HepG2 (cell line): Measurements from ENCODE around the gene CGB5. TPM values are rescaled to one million over a fixed set of nuclear protein-coding genes. Genes with fewer than 3 reads are reported as not detected.

Experiments
- ATAC-seq: fragments of 200-7000 bp; cut with Tn5 transposase; 3 replicates; pipeline ENCODE4 v1.9.1; 2020; ENCODE audit warnings: mild to moderate bottlenecking, moderate library complexity
- BruUV-seq: library from RNA; stranded (reverse); fragments of 400-500 nt; replicated peaks from 2 replicates; lab custom pipeline; 2021; lab: Mats Ljungman, UMichigan
- CTCF ChIA-PET: fragments of 300-600 bp; formaldehyde crosslinking; extraction: SDS; loops from one replicate; lab custom pipeline; 2021; ENCODE audit warnings: low total read pairs, inconsistent platforms, low intra/inter-chr PET ratio; lab: Yijun Ruan, JAX
- POLR2A ChIA-PET: fragments of 350-600 bp; sonication (Branson Sonifier 250); formaldehyde crosslinking; loops from one replicate; lab custom pipeline; 2020; ENCODE audit warnings: antibody characterized with exemption, inconsistent platforms; lab: Yijun Ruan, JAX
- DNase-seq: peaks from one replicate; pipeline ENCODE4 v3.0.0-alpha.2; 2015; ENCODE audit warnings: low spot score
- FAIRE-seq: peaks from 3 replicates; lab custom pipeline; 2011; peaks lifted over from hg19 to GRCh38; lab: Jason Lieb, UNC
- H2AFZ ChIP-seq: one replicate; pipeline ENCODE4 v1.6.1; 2011; ENCODE audit warnings: low read length, inconsistent platforms
- H3K27ac ChIP-seq: fragments of 300-600 bp; 3 replicates; pipeline ENCODE4 v1.8.0; 2011; ENCODE audit warnings: mixed run types, mild to moderate bottlenecking, mixed read lengths, low read length, inconsistent platforms; ENCODE audit not compliant: insufficient read depth; ENCODE audit errors: extremely low read length
- H3K27me3 ChIP-seq, 2 experiments: fragments of 200-600 bp in 1 of 2; 2 replicates in 1 of 2; 3 replicates in 1 of 2; pipeline versions ENCODE4 v1.6.0 to v1.8.0; 2011; ENCODE audit warnings: low read length in 2 of 2, mild to moderate bottlenecking in 2 of 2, moderate library complexity in 2 of 2, inconsistent platforms in 1 of 2; ENCODE audit not compliant: insufficient read depth in 2 of 2, control insufficient read depth in 1 of 2
- H3K36me3 ChIP-seq, 2 experiments: fragments of 200-600 bp in 1 of 2; replicated peaks in 1 of 2; 2 replicates in 1 of 2; 3 replicates in 1 of 2; pipeline versions ENCODE4 v1.5.1 to v1.8.0; 2011; ENCODE audit warnings: low read length in 2 of 2, inconsistent platforms in 1 of 2; ENCODE audit not compliant: insufficient read depth in 2 of 2, control insufficient read depth in 1 of 2
- H3K4me1 ChIP-seq: 2 replicates; pipeline ENCODE4 v1.5.1; 2012; ENCODE audit warnings: low read length, inconsistent platforms; ENCODE audit not compliant: insufficient read depth
- H3K4me2 ChIP-seq: 2 replicates; pipeline ENCODE4 v1.6.0; 2011; ENCODE audit warnings: low read depth, low read length, inconsistent platforms
- H3K4me3 ChIP-seq, 3 experiments: fragments of 200-600 bp in 1 of 3; sonication (generic), shearing (Covaris generic) in 1 of 3; replicated peaks in 1 of 3; 2 replicates each; pipeline ENCODE4 v1.5.1; 2011 to 2016; ENCODE audit warnings: low read length in 3 of 3, inconsistent platforms in 2 of 3, low read depth in 2 of 3, mild to moderate bottlenecking in 2 of 3, control low read depth in 1 of 3, mixed read lengths in 1 of 3; ENCODE audit not compliant: insufficient read depth in 1 of 3
- H3K79me2 ChIP-seq: one replicate; pipeline ENCODE4 v1.6.1; 2011; ENCODE audit warnings: low read length, inconsistent platforms; ENCODE audit not compliant: insufficient read depth
- H3K9ac ChIP-seq: 2 replicates; pipeline ENCODE4 v1.6.0; 2011; ENCODE audit warnings: mild to moderate bottlenecking, low read depth, low read length, inconsistent platforms; ENCODE audit not compliant: insufficient read depth
- H3K9me3 ChIP-seq: 2 replicates; pipeline ENCODE4 v1.5.1; 2012; ENCODE audit warnings: mild to moderate bottlenecking, low read length
- H4K20me1 ChIP-seq: 2 replicates; pipeline ENCODE4 v1.6.0; 2011; ENCODE audit warnings: inconsistent platforms, mild to moderate bottlenecking, low read length, moderate library complexity; ENCODE audit not compliant: insufficient read depth
- CCDC6 ChIP-seq: sonication (generic); formaldehyde crosslinking; IDR thresholded peaks from 2 replicates; pipeline ENCODE4 v1.8.1; 2022; ENCODE audit warnings: mild to moderate bottlenecking, missing genetic modification reagents, moderate library complexity
- GATAD1 ChIP-seq: IDR thresholded peaks from 2 replicates; pipeline ENCODE4 v1.6.1; 2016; ENCODE audit warnings: missing genetic modification reagents, missing compliant biosample characterization
- HNF4G ChIP-seq, 2 experiments: sonication (generic) in 1 of 2; formaldehyde crosslinking in 1 of 2; IDR thresholded peaks; 2 replicates each; pipeline versions ENCODE4 v1.4.0 to v1.6.1; 2011 to 2020; ENCODE audit warnings: borderline replicate concordance in 2 of 2, low read depth in 2 of 2, mild to moderate bottlenecking in 2 of 2, low read length in 1 of 2, missing genetic modification reagents in 1 of 2, moderate library complexity in 1 of 2
- MED1 ChIP-seq: sonication (generic); formaldehyde crosslinking; IDR thresholded peaks from 2 replicates; pipeline ENCODE4 v1.4.0; 2020; ENCODE audit warnings: missing genetic modification reagents
- MTERF4 ChIP-seq: sonication (generic); formaldehyde crosslinking; IDR thresholded peaks from 2 replicates; pipeline ENCODE4 v1.8.0; 2023; ENCODE audit warnings: mild to moderate bottlenecking, missing genetic modification reagents
- PAX8 ChIP-seq: sonication (generic); formaldehyde crosslinking; IDR thresholded peaks from 2 replicates; pipeline ENCODE4 v1.8.0; 2022; ENCODE audit warnings: mild to moderate bottlenecking, missing genetic modification reagents, borderline replicate concordance
- SAFB2 ChIP-seq: sonication (generic); formaldehyde crosslinking; IDR thresholded peaks from 2 replicates; pipeline ENCODE4 v1.5.1; 2020; ENCODE audit warnings: missing genetic modification reagents, low read depth, mild to moderate bottlenecking, borderline replicate concordance
- TCF12 ChIP-seq, 2 experiments: fragments of 450-650 bp in 1 of 2; sonication (generic) in 1 of 2; formaldehyde crosslinking in 1 of 2; IDR thresholded peaks; 2 replicates each; pipeline versions ENCODE4 v1.6.1 to v1.8.0; 2017 to 2022; ENCODE audit warnings: antibody characterized with exemption in 1 of 2, mild to moderate bottlenecking in 1 of 2, missing genetic modification reagents in 1 of 2, moderate library complexity in 1 of 2
- TCF7 ChIP-seq: sonication (generic); IDR thresholded peaks from 2 replicates; pipeline ENCODE4 v1.6.1; 2016; ENCODE audit warnings: antibody characterized with exemption, low read depth
- ZBTB39 ChIP-seq: sonication (generic); formaldehyde crosslinking; IDR thresholded peaks from 2 replicates; pipeline ENCODE4 v1.5.0; 2020; ENCODE audit warnings: missing genetic modification reagents
- ZNF354B ChIP-seq: sonication (generic); formaldehyde crosslinking; IDR thresholded peaks from 2 replicates; pipeline ENCODE4 v1.8.0; 2022; ENCODE audit warnings: mild to moderate bottlenecking, missing genetic modification reagents
- ZNF512B ChIP-seq: sonication (generic); formaldehyde crosslinking; IDR thresholded peaks from 2 replicates; pipeline ENCODE4 v1.5.1; 2020; ENCODE audit warnings: missing genetic modification reagents, mild to moderate bottlenecking, borderline replicate concordance
- WGBS: methylation state at CpG from one replicate; pipeline ENCODE4 v1.1.6; 2017; ENCODE audit warnings: low lambda C conversion rate; 5-methylcytosine and 5-hydroxymethylcytosine counted together
- in situ Hi-C: cut with HindIII; loops from 2 replicates; pipeline ENCODE4 v1.10.0; 2017; ENCODE audit warnings: low pct_unique_long_range_greater_than_20kb; ENCODE audit not compliant: extremely low pct_ligation_motif_present
- intact Hi-C: fragments of 100-400 bp; cut with micrococcal nuclease; formaldehyde crosslinking; loops from one replicate; pipeline ENCODE4 v1.10.0; 2022; ENCODE audit not compliant: unreplicated experiment
- polyA plus RNA-seq, 8 experiments: library from polyadenylated mRNA; depleted of rRNA in 3 of 8; stranded (reverse) in 7 of 8; unstranded in 1 of 8; fragments of >200 nt; fragmentation: Illumina TruSeq in 4 of 8; extraction: Trizol in 4 of 8; gene quantifications; 2 replicates each; pipeline versions ENCODE4 v1.2.1 to v1.2.3, GENCODE V29; 2011 to 2016; ENCODE audit warnings: low read depth in 4 of 8, missing spikeins in 1 of 8, mixed read lengths in 1 of 8; ENCODE audit not compliant: insufficient read depth in 1 of 8
- total RNA-seq, 5 experiments: library from RNA; depleted of rRNA; stranded (reverse); fragments of >200 nt; fragmentation: Illumina TruSeq; extraction: Trizol; gene quantifications; 2 replicates each; pipeline ENCODE4 v1.2.3, GENCODE V29; 2016; ENCODE audit warnings: low read depth in 1 of 5

CGB5 gene
- total and polyA plus RNA-seq, 2 of the 13 experiments (the other 11 are each of a cell fraction or from before 2014, with no cell fraction given) = not detected

GRCh38 chr19:49084206-49085019 is 40.8 kb downstream of the CGB5 start (continued):
- peak; percentile 18; the same call in 1 of the 2 replicates for TF ChIP-seq HNF4G (IDR thresholded peaks at IDR 0.05; ENCODE audit: borderline replicate concordance, low read depth, low read length)
- no peak for TF ChIP-seq HNF4G (CRISPR knock-in tag; IDR thresholded peaks at IDR 0.05; ENCODE audit: borderline replicate concordance, low read depth)
- TF ChIP-seq TCF12 (IDR thresholded peaks at IDR 0.05) = no peak
- TF ChIP-seq TCF12 (CRISPR knock-in tag; IDR thresholded peaks at IDR 0.05) = 0 out of 2 replicates have a peak, but pooled peaks have one; percentile 18
- TF ChIP-seq ZNF512B (CRISPR knock-in tag) = no peak

GRCh38 chr19:49085020-49085867 is 41.6 kb downstream of the CGB5 start, which contains the start of gene SNRNP70:
TSS of gene SNRNP70 (plus strand) at chr19:49085451. CDS start at chr19:49086415, 964 bp downstream.
- ATAC-seq = peak; percentile 91
- H3K9me3 ChIP-seq = no peaks in the 10 kb centered on the region; the same call in 1 of the 2 replicates
- H3K36me3 ChIP-seq = peaks cover 13 to 21% of the 10 kb centered on the region in 2 experiments
- H2AFZ ChIP-seq = peak within 1 kb of the TSS; percentile 24
- peak within 1 kb of the TSS; percentile 99 for H3K9ac ChIP-seq
- H3K79me2 ChIP-seq = peaks cover 41% of the 10 kb centered on the region
- H3K27me3 ChIP-seq = no peaks in the 10 kb centered on the region; a peak in 1 of 5 replicates
- no TSS peak for BruUV-seq
- H3K4me1 ChIP-seq = peaks cover 51% of the 10 kb centered on the region
- CTCF ChIA-PET = no interaction called here
- in situ Hi-C loops = no loop called here
- FAIRE-seq = peak; percentile 82
- 2% methylated on average over 31 of the region's 89 CpGs for WGBS
- intact Hi-C loops = no loop called here
- H4K20me1 ChIP-seq = peaks cover 38% of the 10 kb centered on the region
- peak within 1 kb of the TSS; percentile 91 to 97 (median 93) for H3K4me3 ChIP-seq
- peak; percentile 97 for DNase-seq
- POLR2A ChIA-PET = no interaction called here
- H3K4me2 ChIP-seq = peak within 1 kb of the TSS; percentile 99
- H3K27ac ChIP-seq = peak within 1 kb of the TSS; percentile 94
- TF ChIP-seq ZNF354B (CRISPR knock-in tag) (peak; percentile 65; the same call in 1 of the 2 replicates), TCF7 (no peak), TCF12 (IDR thresholded peaks at IDR 0.05) (no peak), TCF12 (CRISPR knock-in tag; IDR thresholded peaks at IDR 0.05) (0 out of 2 replicates have a peak, but pooled peaks have one; percentile 68), SAFB2 (peak; percentile 83; the same call in 1 of the 2 replicates), CCDC6 (CRISPR knock-in tag) (peak; percentile 80; the same call in 1 of the 2 replicates), PAX8 (no peak), MTERF4 (CRISPR knock-in tag) (no peak), MED1 (CRISPR knock-in tag) (peak; percentile 68), GATAD1 (peak; percentile 88), ZBTB39 (CRISPR knock-in tag) (no peak)
